Mesendoderm (in vitro differentiated cells): ENCODE results near the gene RPA4.
"Not testable (repeated sequence)": the region's sequence is repeated elsewhere in the genome, so short reads cannot be mapped to it uniquely, and the experiment has no call there.

Experiments
- DNase-seq: peaks from one replicate; pipeline ENCODE4 v3.0.0; 2013
- H2AK5ac ChIP-seq: 2 replicates; pipeline ENCODE4 v1.6.1; 2013; ENCODE audit warnings: low read length, inconsistent platforms
- H2BK120ac ChIP-seq: 2 replicates; pipeline ENCODE4 v1.6.1; 2013; ENCODE audit warnings: low read depth, mild to moderate bottlenecking, low read length, moderate library complexity, mixed read lengths
- H2BK15ac ChIP-seq: replicated peaks from 2 replicates; pipeline ENCODE4 v1.6.1; 2013; ENCODE audit warnings: low read depth, mild to moderate bottlenecking, moderate library complexity
- H2BK5ac ChIP-seq: 2 replicates; pipeline ENCODE4 v1.6.1; 2013; ENCODE audit warnings: low read length, inconsistent platforms
- H3K18ac ChIP-seq: 2 replicates; pipeline ENCODE4 v1.6.1; 2013; ENCODE audit warnings: mild to moderate bottlenecking, low read length, mixed read lengths
- H3K23ac ChIP-seq: one replicate; pipeline ENCODE4 v1.6.1; 2013; ENCODE audit warnings: low read length
- H3K27ac ChIP-seq: 2 replicates; pipeline ENCODE4 v1.5.1; 2013; ENCODE audit warnings: low read depth, mild to moderate bottlenecking, inconsistent platforms, low read length, moderate library complexity
- H3K27me3 ChIP-seq: 2 replicates; pipeline ENCODE4 v1.6.1; 2013; ENCODE audit warnings: low read length, control low read depth, mild to moderate bottlenecking, inconsistent platforms; ENCODE audit not compliant: insufficient read depth, poor library complexity
- H3K36me3 ChIP-seq: 2 replicates; pipeline ENCODE4 v1.6.1; 2013; ENCODE audit warnings: low read length, inconsistent platforms; ENCODE audit not compliant: control insufficient read depth, insufficient read depth
- H3K4ac ChIP-seq: one replicate; pipeline ENCODE4 v1.6.1; 2013; ENCODE audit warnings: low read depth, mild to moderate bottlenecking, low read length, moderate library complexity
- H3K4me1 ChIP-seq: 2 replicates; pipeline ENCODE4 v1.6.1; 2013; ENCODE audit warnings: low read depth, low read length, inconsistent platforms; ENCODE audit not compliant: control insufficient read depth
- H3K4me2 ChIP-seq: 2 replicates; pipeline ENCODE4 v1.6.1; 2013; ENCODE audit warnings: low read length
- H3K4me3 ChIP-seq: 2 replicates; pipeline ENCODE4 v1.5.1; 2013; ENCODE audit warnings: mild to moderate bottlenecking, low read length
- H3K56ac ChIP-seq: one replicate; pipeline ENCODE4 v1.6.1; 2013; ENCODE audit warnings: low read length
- H3K79me1 ChIP-seq: 2 replicates; pipeline ENCODE4 v1.6.1; 2013; ENCODE audit warnings: low read length, inconsistent platforms
- H3K79me2 ChIP-seq: 2 replicates; pipeline ENCODE4 v1.6.1; 2013; ENCODE audit warnings: mild to moderate bottlenecking, low read length; ENCODE audit not compliant: control insufficient read depth, insufficient read depth
- H3K9ac ChIP-seq: 2 replicates; pipeline ENCODE4 v1.6.1; 2013; ENCODE audit warnings: low read length, inconsistent platforms
- H4K5ac ChIP-seq: one replicate; pipeline ENCODE4 v1.6.1; 2013; ENCODE audit warnings: low read length
- H4K8ac ChIP-seq: one replicate; pipeline ENCODE4 v1.6.1; 2013; ENCODE audit warnings: low read depth, mild to moderate bottlenecking, control low read depth, low read length, moderate library complexity
- WGBS: extraction: QIAGEN DNeasy Blood & Tissue Kit; methylation state at CpG from one replicate; pipeline ENCODE4 v1.1.7; 2013; ENCODE audit warnings: low lambda C conversion rate, missing lambda C conversion rate; ENCODE audit not compliant: insufficient coverage; ENCODE audit errors: extremely low coverage; 5-methylcytosine and 5-hydroxymethylcytosine counted together

RPA4 gene

DNA sequence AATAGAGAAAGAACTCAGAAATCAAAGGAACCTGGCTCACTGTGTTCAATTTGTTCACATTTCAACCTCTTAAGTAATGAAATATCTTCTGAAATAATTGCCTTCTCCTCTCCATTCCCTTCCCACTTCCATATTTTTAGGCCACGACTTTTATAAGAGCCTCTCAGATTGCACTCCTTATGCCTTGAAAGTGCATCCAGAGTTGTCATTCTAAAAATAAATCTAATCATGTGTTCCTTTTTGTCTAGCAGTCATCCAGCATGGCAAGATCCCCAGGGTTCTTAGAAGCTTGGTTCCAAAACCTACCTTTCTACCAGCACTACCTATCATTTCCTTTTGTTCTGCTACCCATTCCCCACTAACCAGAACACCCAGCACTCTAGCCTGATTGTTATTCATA, 42.4 kb upstream of the RPA4 start:
- H3K4me2 ChIP-seq: no peak overlapping the region
- H3K36me3 ChIP-seq: no peaks in the 10 kb centered on the region
- no peak overlapping the region for H4K8ac ChIP-seq
- peak overlapping the region; percentile 35 for H2BK5ac ChIP-seq
- no peak overlapping the region for H2AK5ac ChIP-seq
- H3K27me3 ChIP-seq: no peaks in the 10 kb centered on the region
- H2BK120ac ChIP-seq: no peak overlapping the region
- H3K79me2 ChIP-seq: no peaks in the 10 kb centered on the region
- peak overlapping the region; percentile 66 for H3K27ac ChIP-seq
- H3K56ac ChIP-seq: peak overlapping the region; percentile 74
- no peak overlapping the region for H3K4me3 ChIP-seq
- H3K4ac ChIP-seq: no peak overlapping the region
- no peaks in the 10 kb centered on the region for H3K79me1 ChIP-seq
- peak overlapping the region; percentile 51 for H3K18ac ChIP-seq
- no peak overlapping the region for H2BK15ac ChIP-seq
- H3K4me1 ChIP-seq: no peaks in the 10 kb centered on the region
- H3K23ac ChIP-seq: no peak overlapping the region
- peak overlapping the region; percentile 45 for H3K9ac ChIP-seq
- no peak overlapping the region for H4K5ac ChIP-seq
- peak; percentile 23 for DNase-seq
- WGBS: no CpG with 5 or more reads among the region's 1 CpG

DNA sequence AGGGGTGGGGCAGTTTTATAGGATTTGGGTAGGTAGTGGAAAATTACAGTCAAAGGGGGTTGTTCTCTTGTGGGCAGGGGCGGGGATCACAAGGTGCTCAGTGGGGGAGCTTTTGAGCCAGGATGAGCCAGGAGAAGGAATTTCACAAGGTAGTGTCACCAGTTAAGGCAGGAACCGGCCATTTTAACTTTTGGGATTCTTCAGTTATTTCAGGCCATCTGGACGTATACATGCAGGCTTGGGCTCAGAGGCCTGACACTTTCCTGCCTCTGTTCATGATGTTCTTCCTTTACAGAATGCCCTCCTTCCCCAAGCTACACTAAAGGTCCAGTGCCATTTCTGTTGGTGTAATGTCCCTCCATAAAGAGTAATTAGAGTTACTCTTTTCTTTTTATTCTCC, 41.8 kb upstream of the RPA4 start:
- Histone ChIP-seq H3K9ac (peak overlapping the region; percentile 44), H3K56ac (peak overlapping the region; percentile 83), H3K27ac (peak overlapping the region; percentile 81)
- H2BK5ac ChIP-seq, H3K4me1 ChIP-seq, H3K79me2 ChIP-seq, H4K5ac ChIP-seq, H2AK5ac ChIP-seq, H3K4me2 ChIP-seq, H3K23ac ChIP-seq, H4K8ac ChIP-seq, H3K4me3 ChIP-seq, H2BK120ac ChIP-seq, H3K36me3 ChIP-seq, H3K27me3 ChIP-seq, H2BK15ac ChIP-seq, H3K4ac ChIP-seq, H3K18ac ChIP-seq, H3K79me1 ChIP-seq: not testable (repeated sequence)
- DNase-seq: peak; percentile 83
- WGBS: no CpG with 5 or more reads among the region's 3 CpGs

DNA sequence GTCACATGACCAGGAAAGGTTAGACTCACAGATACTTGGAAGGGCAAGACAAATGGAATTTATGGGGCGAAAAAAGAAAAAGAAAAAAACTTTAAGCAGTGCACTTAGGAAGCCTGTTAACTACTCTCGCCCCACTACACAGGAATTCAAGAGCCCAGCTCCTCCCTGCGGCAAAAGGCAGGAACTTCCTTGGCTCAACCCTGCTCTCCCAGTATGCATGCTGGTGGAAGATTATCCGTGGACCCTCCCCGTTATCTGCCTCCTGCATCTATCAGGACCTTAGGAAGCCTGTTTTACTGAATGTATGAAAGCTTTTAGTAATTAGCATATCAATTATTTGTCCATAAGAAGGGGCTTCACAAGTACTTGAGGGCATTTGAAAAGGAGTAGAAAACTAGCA, 40.1 kb upstream of the RPA4 start:
- H3K4me1 ChIP-seq: no peaks in the 10 kb centered on the region
- peak; percentile 91 for DNase-seq
- H2BK15ac ChIP-seq: no peak overlapping the region
- no peak overlapping the region for H2BK5ac ChIP-seq
- H4K8ac ChIP-seq: no peak overlapping the region
- no peaks in the 10 kb centered on the region for H3K36me3 ChIP-seq
- H3K4me2 ChIP-seq: no peak overlapping the region
- peak overlapping the region; percentile 40 for H3K9ac ChIP-seq
- no peaks in the 10 kb centered on the region for H3K27me3 ChIP-seq
- H3K18ac ChIP-seq: peak overlapping the region; percentile 84
- peak overlapping the region; percentile 67 for H3K56ac ChIP-seq
- no peak overlapping the region for H3K23ac ChIP-seq
- H3K79me2 ChIP-seq: no peaks in the 10 kb centered on the region
- H3K79me1 ChIP-seq: no peaks in the 10 kb centered on the region
- H2AK5ac ChIP-seq: no peak overlapping the region
- H3K4me3 ChIP-seq: no peak overlapping the region
- H3K27ac ChIP-seq: peak overlapping the region; percentile 57
- WGBS: no CpG with 5 or more reads among the region's 5 CpGs
- H2BK120ac ChIP-seq: no peak overlapping the region
- H4K5ac ChIP-seq: no peak overlapping the region
- no peak overlapping the region for H3K4ac ChIP-seq

DNA sequence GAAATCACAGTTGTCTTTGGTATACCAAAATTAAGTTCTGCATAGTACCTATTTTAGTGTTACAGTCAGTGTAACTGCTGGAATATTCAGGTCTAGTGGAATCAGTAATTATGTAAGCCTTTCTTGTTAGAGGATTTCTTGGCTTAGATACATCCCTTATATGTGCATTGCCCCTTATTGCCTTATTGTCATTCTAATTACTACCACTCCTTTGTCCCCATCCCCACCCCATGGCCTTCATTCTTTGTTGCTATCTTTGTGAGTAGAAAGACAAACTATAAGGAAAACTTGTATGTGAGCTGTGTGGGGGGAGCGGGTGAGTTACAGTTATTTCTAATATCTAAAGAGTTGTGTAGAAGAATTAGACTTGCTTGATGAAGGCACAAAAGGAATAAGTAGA, 36.9 kb upstream of the RPA4 start:
- no peaks in the 10 kb centered on the region for H3K27me3 ChIP-seq
- H3K9ac ChIP-seq: no peak overlapping the region
- no peak overlapping the region for H3K4me3 ChIP-seq
- H4K5ac ChIP-seq: no peak overlapping the region
- no peak overlapping the region for H2BK5ac ChIP-seq
- H3K23ac ChIP-seq: no peak overlapping the region
- H3K79me2 ChIP-seq: no peaks in the 10 kb centered on the region
- no peak overlapping the region for H3K27ac ChIP-seq
- H2AK5ac ChIP-seq: no peak overlapping the region
- no peak overlapping the region for H3K4ac ChIP-seq
- DNase-seq: no peak
- H3K18ac ChIP-seq: no peak overlapping the region
- H3K36me3 ChIP-seq: no peaks in the 10 kb centered on the region
- H3K56ac ChIP-seq: no peak overlapping the region
- H4K8ac ChIP-seq: no peak overlapping the region
- no peak overlapping the region for H3K4me2 ChIP-seq
- WGBS: no CpG with 5 or more reads among the region's 1 CpG
- H3K79me1 ChIP-seq: no peaks in the 10 kb centered on the region
- H2BK15ac ChIP-seq: no peak overlapping the region
- no peaks in the 10 kb centered on the region for H3K4me1 ChIP-seq
- H2BK120ac ChIP-seq: no peak overlapping the region

DNA sequence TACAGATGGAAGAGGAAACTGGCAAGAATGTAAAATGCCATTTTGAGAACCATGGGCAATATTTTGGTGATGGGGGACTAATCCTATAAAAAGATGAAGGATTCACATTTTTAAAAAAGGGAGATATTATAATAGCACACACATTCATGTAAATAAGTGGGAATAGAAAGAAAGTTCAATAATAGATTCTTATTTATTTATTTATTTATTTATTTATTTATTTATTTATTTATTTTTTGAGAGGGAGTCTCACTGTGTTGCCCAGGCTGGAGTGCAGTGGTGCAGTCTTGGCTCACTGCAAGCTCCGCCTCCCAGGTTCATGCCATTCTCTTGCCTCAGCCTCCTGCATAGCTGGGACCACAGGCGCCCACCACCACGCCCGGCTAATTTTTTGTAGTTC, 24.3 kb upstream of the RPA4 start:
- WGBS: no CpG with 5 or more reads among the region's 4 CpGs
- H3K27me3 ChIP-seq, H3K79me1 ChIP-seq: not testable (repeated sequence)

DNA sequence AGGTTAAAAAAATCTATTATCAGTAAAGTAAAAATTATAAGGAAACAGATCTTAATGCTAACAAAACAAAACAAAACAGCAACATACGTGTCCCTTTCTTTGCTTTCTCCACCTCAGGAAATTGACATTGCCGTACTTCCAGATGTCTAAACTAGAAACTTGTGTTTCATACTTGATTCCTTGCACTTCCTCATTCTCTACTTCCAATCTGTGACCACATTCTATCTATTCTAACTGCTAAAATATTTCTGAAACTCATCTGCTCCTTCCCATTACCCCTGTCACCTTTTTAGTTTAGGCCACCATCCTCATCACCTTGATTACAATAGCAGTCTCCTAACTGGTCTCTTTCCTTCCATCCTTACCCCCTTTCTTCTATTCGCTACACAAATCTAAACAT, 22.5 kb upstream of the RPA4 start:
- no peak overlapping the region for H3K27ac ChIP-seq

More for the DNA sequence above, 24.3 kb upstream of the RPA4 start:
- not testable (repeated sequence) for H2BK15ac ChIP-seq, H2AK5ac ChIP-seq, H3K27ac ChIP-seq, H3K79me2 ChIP-seq, H3K9ac ChIP-seq, H3K56ac ChIP-seq, H3K18ac ChIP-seq, H3K4me2 ChIP-seq, H2BK120ac ChIP-seq, H4K8ac ChIP-seq, H3K4ac ChIP-seq, H2BK5ac ChIP-seq, H3K23ac ChIP-seq, DNase-seq, H3K4me3 ChIP-seq, H3K36me3 ChIP-seq, H3K4me1 ChIP-seq, H4K5ac ChIP-seq

More for the DNA sequence above, 22.5 kb upstream of the RPA4 start:
- H3K4me1 ChIP-seq: no peaks in the 10 kb centered on the region
- no peaks in the 10 kb centered on the region for H3K79me2 ChIP-seq
- 100% methylated on average over 1 of the region's 3 CpGs for WGBS
- H2BK5ac ChIP-seq: no peak overlapping the region
- H3K9ac ChIP-seq: no peak overlapping the region
- H3K36me3 ChIP-seq: no peaks in the 10 kb centered on the region
- no peak for DNase-seq
- H3K4me3 ChIP-seq: no peak overlapping the region
- H3K27me3 ChIP-seq: no peaks in the 10 kb centered on the region
- no peaks in the 10 kb centered on the region for H3K79me1 ChIP-seq
- H3K18ac ChIP-seq: no peak overlapping the region
- H2BK120ac ChIP-seq: no peak overlapping the region
- H2AK5ac ChIP-seq: no peak overlapping the region
- H3K56ac ChIP-seq: no peak overlapping the region
- no peak overlapping the region for H2BK15ac ChIP-seq
- no peak overlapping the region for H3K4me2 ChIP-seq
- no peak overlapping the region for H4K5ac ChIP-seq
- no peak overlapping the region for H4K8ac ChIP-seq
- H3K23ac ChIP-seq: no peak overlapping the region
- no peak overlapping the region for H3K4ac ChIP-seq
